Thoracic aorta (tissue), 2 donors: ENCODE data around the gene MYCBPAP. TPM values are rescaled to one million over a fixed set of nuclear protein-coding genes. Genes with fewer than 3 reads are reported as not detected.

Source experiments
- ATAC-seq: fragments of 150-250 bp; one replicate; pipeline ENCODE4 v1.8.0; 2017; ENCODE audit warnings: low read depth; ENCODE audit not compliant: insufficient number of reproducible peaks, low FRiP score
- DNase-seq: peaks from one replicate; pipeline ENCODE4 v3.0.0-alpha.2; 2020; ENCODE audit warnings: low spot score
- H3K27ac ChIP-seq, 2 donors: fragments of 200-600 bp; sonication (generic); 1 replicate in 1 of 2; 2 replicates in 1 of 2; pipeline ENCODE4 v1.5.1; 2016; ENCODE audit warnings: mild to moderate bottlenecking in 2 of 2, moderate library complexity in 2 of 2
- H3K27me3 ChIP-seq: fragments of 200-600 bp; sonication (generic); replicated peaks from 2 replicates; pipeline ENCODE4 v1.6.0; 2016; ENCODE audit warnings: mild to moderate bottlenecking; ENCODE audit not compliant: insufficient read depth
- H3K36me3 ChIP-seq: fragments of 200-600 bp; sonication (generic); one replicate; pipeline ENCODE4 v1.5.1; 2016
- H3K4me1 ChIP-seq, 2 donors: fragments of 200-600 bp; sonication (generic); 1 replicate in 1 of 2; 2 replicates in 1 of 2; pipeline versions ENCODE4 v1.5.1 to v1.6.0; 2016; ENCODE audit warnings: low read depth in 2 of 2, mild to moderate bottlenecking in 1 of 2; ENCODE audit not compliant: control insufficient read depth in 1 of 2
- H3K4me3 ChIP-seq: fragments of 200-600 bp; sonication (generic); 2 replicates; pipeline ENCODE4 v1.5.1; 2016; ENCODE audit warnings: mild to moderate bottlenecking
- H3K9me3 ChIP-seq: fragments of 200-600 bp; sonication (generic); 2 replicates; pipeline ENCODE4 v1.5.1; 2016
- CTCF ChIP-seq: fragments of 200-600 bp; sonication (generic); IDR thresholded peaks from one replicate; pipeline ENCODE4 v1.5.1; 2019; ENCODE audit warnings: antibody characterized with exemption
- total RNA-seq, 2 donors: library from RNA; depleted of rRNA; stranded (reverse); fragments of >200 nt; gene quantifications; one replicate each; pipeline versions ENCODE4 v1.1.0 to v1.2.3, GENCODE V29; 2016

Gene MYCBPAP
- total RNA-seq, 2 donors from 2014 or later: 0.56 to 0.68 TPM

- no peak overlapping the region for H3K27ac ChIP-seq
- TF ChIP-seq CTCF: no peak
- H3K27me3 ChIP-seq: no peaks in the 10 kb centered on the region
- H3K4me3 ChIP-seq: no peak overlapping the region
- no peaks in the 10 kb centered on the region for H3K9me3 ChIP-seq
- peaks cover 6 to 8% of the 10 kb centered on the region in 2 donors for H3K4me1 ChIP-seq
- ATAC-seq (no peak), DNase-seq (no peak)
- H3K36me3 ChIP-seq: no peaks in the 10 kb centered on the region
Observed at GRCh38 chr17:50513495-50513894, 5.3 kb downstream of the MYCBPAP start.

GRCh38 chr17:50514388-50514787 lies 6.1 kb downstream of the MYCBPAP start:
- Histone ChIP-seq H3K4me1 (no peaks in the 10 kb centered on the region), H3K4me3 (no peak overlapping the region), H3K27me3 (no peaks in the 10 kb centered on the region), H3K27ac (no peak overlapping the region), H3K36me3 (no peaks in the 10 kb centered on the region), H3K9me3 (no peaks in the 10 kb centered on the region)
- ATAC-seq: no peak
- DNase-seq: no peak
- TF ChIP-seq CTCF: no peak

- no peaks in the 10 kb centered on the region for H3K27me3 ChIP-seq
- DNase-seq (no peak), ATAC-seq (no peak)
- H3K4me3 ChIP-seq: no peak overlapping the region
- H3K27ac ChIP-seq: no peak overlapping the region
- no peaks in the 10 kb centered on the region for H3K4me1 ChIP-seq
- H3K36me3 ChIP-seq: no peaks in the 10 kb centered on the region
- TF ChIP-seq CTCF: no peak
- no peaks in the 10 kb centered on the region for H3K9me3 ChIP-seq
Observed at GRCh38 chr17:50514936-50515702, 6.9 kb downstream of the MYCBPAP start.

GRCh38 chr17:50517011-50517410 lies 8.8 kb downstream of the MYCBPAP start:
- no peaks in the 10 kb centered on the region for H3K9me3 ChIP-seq
- H3K4me1 ChIP-seq: no peaks in the 10 kb centered on the region
- H3K36me3 ChIP-seq: no peaks in the 10 kb centered on the region
- no peaks in the 10 kb centered on the region for H3K27me3 ChIP-seq
- TF ChIP-seq CTCF: no peak
- DNase-seq: no peak
- no peak for ATAC-seq
- no peak overlapping the region for H3K27ac ChIP-seq
- H3K4me3 ChIP-seq: no peak overlapping the region

- ATAC-seq (no peak), DNase-seq (no peak)
- Histone ChIP-seq H3K27me3 (no peaks in the 10 kb centered on the region), H3K27ac (no peak overlapping the region), H3K9me3 (no peaks in the 10 kb centered on the region), H3K4me3 (no peak overlapping the region), H3K4me1 (no peaks in the 10 kb centered on the region), H3K36me3 (no peaks in the 10 kb centered on the region)
- TF ChIP-seq CTCF: no peak
Observed at GRCh38 chr17:50517504-50518383, 9.5 kb downstream of the MYCBPAP start.
